Measurements from ENCODE around the gene CLMP.

CLMP gene

DNA sequence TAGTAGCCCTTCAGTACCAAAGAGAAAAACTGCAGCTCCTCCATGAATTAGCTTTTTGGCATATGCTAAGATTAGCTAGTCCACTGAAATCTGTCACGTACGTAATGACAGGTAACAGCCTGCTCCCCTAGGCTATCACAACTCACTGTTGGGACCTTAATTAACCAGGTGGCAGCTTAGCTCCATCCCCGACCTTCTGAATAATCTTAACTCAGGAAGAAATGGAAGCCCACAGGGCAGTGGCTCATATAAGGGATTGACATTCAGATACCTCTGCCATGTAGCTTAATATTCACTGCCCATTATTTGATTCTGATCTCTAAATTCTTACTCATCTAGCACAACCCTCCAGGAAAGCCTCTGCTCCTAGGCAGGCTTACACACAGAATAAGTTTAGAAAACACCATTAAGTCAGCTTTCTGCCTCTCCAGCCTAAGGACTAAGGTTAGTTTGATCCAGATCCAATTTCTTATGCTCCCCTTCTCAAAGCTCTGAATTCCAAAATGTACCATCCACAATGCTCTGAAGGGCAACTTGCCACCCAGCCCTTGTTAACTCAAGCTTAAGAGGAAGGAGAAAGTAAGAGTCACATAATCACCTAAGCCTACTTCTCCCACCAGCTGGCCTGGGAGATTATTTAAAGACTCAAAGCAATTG, 138.1 kb downstream of the CLMP start:
- H3K36me3 Mint-ChIP-seq: peaks cover 60% of the 10 kb centered on the region
- no peaks in the 10 kb centered on the region for H3K9me3 Mint-ChIP-seq
- DNase-seq (ENCODE audit: low spot score in 2 of 2) (no peak), ATAC-seq (ENCODE audit: low read depth) (no peak)
- H3K27me3 Mint-ChIP-seq: no peaks in the 10 kb centered on the region
- peaks cover 60% of the 10 kb centered on the region for H3K4me1 Mint-ChIP-seq
- H3K27ac Mint-ChIP-seq: peak overlapping the region; percentile 85
- H3K4me3 Mint-ChIP-seq: peak overlapping the region; percentile 11

DNA sequence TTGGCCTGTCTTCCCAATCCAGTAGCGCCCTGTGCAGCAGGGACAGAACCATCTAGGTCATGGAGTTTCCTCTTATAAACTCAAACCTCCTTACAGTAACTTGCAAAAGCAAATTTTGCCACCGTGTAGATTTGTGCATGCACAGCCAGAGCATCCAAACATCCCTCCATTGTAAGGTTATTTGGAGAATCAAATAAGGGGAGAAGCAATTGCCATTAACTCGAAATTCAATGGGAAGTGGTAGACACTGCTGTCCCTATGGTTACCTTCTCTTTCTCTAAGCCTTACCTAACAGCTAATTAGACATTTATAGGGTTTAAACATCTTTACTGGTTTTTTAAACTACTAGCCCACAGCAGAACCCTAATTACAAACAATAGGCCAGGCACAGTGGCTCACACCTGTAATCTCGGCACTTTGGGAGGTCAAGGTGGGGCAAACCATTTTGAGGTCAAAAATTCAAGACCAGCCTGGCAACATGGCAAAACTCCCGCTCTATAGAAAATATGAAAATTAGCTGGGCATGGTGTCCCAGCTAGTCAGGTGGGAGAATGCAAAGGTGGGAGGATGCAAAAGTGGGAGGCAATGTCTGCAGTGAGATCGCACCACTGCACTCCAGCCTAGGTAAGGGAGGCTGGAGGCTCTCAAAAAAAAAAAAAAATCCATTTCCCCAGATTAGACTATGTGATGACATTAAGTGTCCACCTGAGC, 139.7 kb downstream of the CLMP start:
- Mint-ChIP-seq H3K4me3 (peak overlapping the region; percentile 37), H3K36me3 (peaks cover 50% of the 10 kb centered on the region), H3K27ac (peak overlapping the region; percentile 85), H3K27me3 (no peaks in the 10 kb centered on the region), H3K9me3 (no peaks in the 10 kb centered on the region), H3K4me1 (peaks cover 51% of the 10 kb centered on the region)
- no peak for DNase-seq (ENCODE audit: low spot score in 2 of 2)
- no peak for ATAC-seq (ENCODE audit: low read depth)

DNA sequence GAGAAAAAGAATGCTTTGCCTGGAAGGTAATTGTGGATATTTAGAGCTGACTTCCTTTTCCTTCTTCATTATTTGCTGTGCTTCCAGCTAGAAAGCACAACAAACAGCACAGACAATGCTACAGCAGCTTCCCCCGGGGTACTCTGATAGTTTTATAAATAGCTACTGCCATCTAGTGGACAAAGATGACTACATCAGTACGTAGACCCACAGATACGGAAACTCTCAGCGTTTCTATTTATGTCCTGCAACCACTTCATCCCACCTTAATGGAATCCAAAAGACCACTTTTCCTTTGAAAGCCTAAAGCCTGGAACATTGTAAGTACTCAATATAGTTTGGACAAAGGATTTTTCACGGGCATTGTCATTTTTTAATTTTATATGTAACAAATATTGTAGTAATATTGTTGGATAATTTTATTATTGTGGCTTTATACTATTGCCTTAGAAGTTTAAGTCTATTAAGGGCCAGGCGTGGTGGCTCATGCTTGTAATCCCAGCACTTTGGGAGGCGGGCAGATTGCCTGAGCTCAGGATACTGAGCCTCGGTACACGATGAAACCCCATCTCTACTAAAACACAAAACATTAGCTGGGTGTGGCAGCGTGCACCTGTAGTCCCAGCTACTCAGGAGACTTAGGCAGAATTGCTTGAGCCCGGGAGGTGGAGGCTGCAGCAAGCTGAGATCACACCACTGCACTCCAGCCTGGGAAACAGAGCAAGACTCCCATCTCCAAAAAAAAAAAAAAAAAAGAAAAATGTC, 140.6 kb downstream of the CLMP start:
- Mint-ChIP-seq H3K27me3 (no peaks in the 10 kb centered on the region), H3K27ac (peak overlapping the region; percentile 17), H3K4me3 (no peak overlapping the region), H3K36me3 (peaks cover 42% of the 10 kb centered on the region), H3K4me1 (peaks cover 45% of the 10 kb centered on the region), H3K9me3 (no peaks in the 10 kb centered on the region)
- DNase-seq (ENCODE audit: low spot score in 2 of 2): peak in 1 of 2 donors; percentile 60
- ATAC-seq (ENCODE audit: low read depth): peak; percentile 94

DNA sequence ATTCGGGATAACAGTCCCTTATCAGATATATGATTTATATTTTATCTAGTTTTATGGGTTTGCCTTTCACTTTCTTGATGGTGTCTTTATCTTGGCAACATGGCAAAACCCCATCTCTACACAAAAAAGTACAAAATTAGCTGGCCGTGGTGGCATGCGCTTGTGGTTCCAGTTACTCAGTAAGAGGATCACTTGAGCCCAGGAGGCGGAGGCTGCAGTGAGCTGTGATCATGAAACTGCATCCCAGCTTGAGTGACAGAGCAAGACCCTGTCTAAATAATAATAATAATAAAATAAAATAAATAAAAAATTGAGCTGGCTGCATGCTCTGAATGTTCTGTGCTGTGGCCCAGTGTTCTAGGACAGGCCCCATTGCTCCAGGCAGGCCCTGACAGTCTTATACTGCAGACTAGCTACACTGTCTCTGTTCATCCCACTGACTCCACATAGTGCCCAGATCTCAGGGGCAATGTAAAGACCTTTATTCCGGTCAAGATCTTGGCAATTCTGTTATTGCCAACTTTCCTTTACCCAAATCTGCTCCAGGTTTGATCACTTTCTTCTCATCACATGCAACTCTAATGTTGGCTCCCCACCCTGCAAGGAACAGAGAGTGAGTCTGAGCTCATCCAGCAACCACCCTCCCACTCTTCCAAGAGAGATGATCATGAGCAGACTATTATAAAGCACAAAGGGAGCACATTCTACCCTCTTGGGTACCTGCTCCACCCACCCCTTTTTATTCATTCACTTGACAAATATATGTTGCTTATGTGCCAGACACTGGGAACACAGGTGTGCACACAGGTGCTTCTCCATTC, 141.9 kb downstream of the CLMP start:
- Mint-ChIP-seq H3K4me1 (peaks cover 32% of the 10 kb centered on the region), H3K4me3 (no peak overlapping the region), H3K36me3 (peaks cover 28% of the 10 kb centered on the region), H3K27me3 (no peaks in the 10 kb centered on the region), H3K27ac (no peak overlapping the region), H3K9me3 (no peaks in the 10 kb centered on the region)
- no peak for ATAC-seq (ENCODE audit: low read depth)
- DNase-seq (ENCODE audit: low spot score in 2 of 2): no peak

DNA sequence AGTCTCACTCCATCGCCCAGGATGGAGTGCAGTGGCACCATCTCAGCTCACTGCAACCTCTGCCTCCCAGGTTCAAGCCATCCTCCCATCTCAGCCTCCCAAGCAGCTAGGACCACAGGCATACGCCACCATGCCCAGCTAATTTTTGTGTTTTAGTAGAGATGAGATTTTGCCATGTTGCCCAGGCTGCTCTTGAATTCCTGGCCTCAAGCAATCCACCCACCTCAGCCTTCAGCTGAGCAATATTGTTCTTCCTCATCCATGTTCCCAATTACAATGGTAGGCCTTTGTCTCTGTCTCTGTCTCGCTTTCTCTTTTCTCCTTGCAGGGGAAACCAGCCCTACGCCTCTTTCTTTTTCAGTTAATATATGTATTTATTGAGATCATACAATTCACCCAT, 143.4 kb downstream of the CLMP start:
- Mint-ChIP-seq H3K4me3 (no peak overlapping the region), H3K27ac (no peak overlapping the region), H3K36me3 (peaks cover 15% of the 10 kb centered on the region), H3K4me1 (peaks cover 21% of the 10 kb centered on the region), H3K27me3 (no peaks in the 10 kb centered on the region), H3K9me3 (no peaks in the 10 kb centered on the region)
- DNase-seq (ENCODE audit: low spot score in 2 of 2) (no peak), ATAC-seq (ENCODE audit: low read depth) (no peak)

DNA sequence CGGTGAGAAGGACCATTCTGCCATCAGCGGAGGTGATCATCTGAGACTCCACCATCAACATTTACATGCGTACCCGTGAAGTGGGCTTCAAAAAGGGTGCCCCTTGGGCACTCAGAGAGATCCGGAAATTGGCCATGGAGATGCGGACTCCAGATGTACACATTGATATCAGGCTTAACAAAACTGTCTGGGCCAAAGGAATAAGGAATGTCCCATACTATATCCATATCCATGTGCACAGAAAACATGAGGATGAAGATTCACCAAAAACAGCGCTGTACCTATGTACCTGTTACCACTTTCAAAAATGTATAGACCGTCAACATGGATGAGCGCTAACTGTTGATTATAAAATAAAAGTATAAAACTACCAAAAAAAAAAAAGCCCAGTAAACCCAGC, 143.9 kb downstream of the CLMP start:
- ATAC-seq (ENCODE audit: low read depth) (no peak), DNase-seq (ENCODE audit: low spot score in 2 of 2) (no peak)
- H3K4me3 Mint-ChIP-seq: no peak overlapping the region
- H3K36me3 Mint-ChIP-seq: peaks cover 12% of the 10 kb centered on the region
- H3K27ac Mint-ChIP-seq: no peak overlapping the region
- peaks cover 16% of the 10 kb centered on the region for H3K4me1 Mint-ChIP-seq
- no peaks in the 10 kb centered on the region for H3K9me3 Mint-ChIP-seq
- no peaks in the 10 kb centered on the region for H3K27me3 Mint-ChIP-seq

DNA sequence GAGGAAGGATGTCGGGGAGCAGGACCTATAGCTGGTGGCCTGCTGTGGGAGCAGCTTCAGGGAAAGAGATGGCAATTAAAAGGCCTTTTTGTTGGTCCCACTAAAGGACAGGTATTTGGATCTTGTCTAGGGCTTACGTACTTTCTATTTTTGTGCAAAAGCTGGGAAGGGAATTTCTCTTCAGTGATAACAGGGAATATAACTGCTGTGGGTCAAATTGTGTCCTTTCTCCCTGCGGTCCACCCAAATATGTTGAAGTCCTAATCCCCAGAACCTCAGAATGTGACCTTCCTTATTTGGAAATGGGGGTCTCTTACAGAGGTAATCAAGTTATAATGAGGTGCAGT, 147.1 kb downstream of the CLMP start:
- ATAC-seq (ENCODE audit: low read depth) (no peak), DNase-seq (ENCODE audit: low spot score in 2 of 2) (no peak)
- Mint-ChIP-seq H3K36me3 (peaks cover 4% of the 10 kb centered on the region), H3K9me3 (no peaks in the 10 kb centered on the region), H3K4me3 (no peak overlapping the region), H3K4me1 (no peaks in the 10 kb centered on the region), H3K27ac (peak overlapping the region; percentile 21), H3K27me3 (no peaks in the 10 kb centered on the region)

DNA sequence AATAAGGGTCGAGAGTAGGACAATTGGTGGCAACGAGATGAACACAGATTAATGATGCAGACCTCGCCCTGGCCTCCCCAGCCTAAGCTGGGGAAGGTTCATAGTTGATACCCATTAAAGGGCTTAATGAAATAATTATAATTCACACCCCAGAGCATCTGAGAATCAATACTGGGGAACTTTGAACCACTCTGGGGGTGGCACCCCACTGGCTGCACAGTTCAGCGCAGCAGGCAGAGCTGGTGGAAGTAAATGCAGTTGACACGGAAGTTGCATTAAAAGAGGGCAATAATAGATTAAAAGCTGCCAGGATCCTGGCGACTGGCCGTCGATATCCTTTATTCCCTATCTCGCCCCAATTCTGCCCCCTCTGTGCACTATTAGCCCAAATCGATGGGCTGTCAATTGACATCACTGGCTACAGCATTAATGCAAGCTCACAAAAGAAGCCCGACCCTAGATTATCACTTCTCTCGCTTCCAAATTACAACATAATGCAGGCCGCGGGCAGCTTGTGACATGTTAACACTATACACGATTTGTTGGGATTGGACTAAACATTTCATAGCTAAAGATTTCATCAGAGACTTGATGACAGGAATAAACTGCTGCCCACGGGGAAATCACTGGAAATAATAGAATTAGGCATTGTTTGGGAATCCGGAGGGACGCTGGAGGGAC, 147.6 kb downstream of the CLMP start:
- Mint-ChIP-seq H3K4me1 (no peaks in the 10 kb centered on the region), H3K27me3 (no peaks in the 10 kb centered on the region), H3K36me3 (peaks cover 4% of the 10 kb centered on the region), H3K4me3 (no peak overlapping the region), H3K9me3 (no peaks in the 10 kb centered on the region), H3K27ac (no peak overlapping the region)
- no peak for DNase-seq (ENCODE audit: low spot score in 2 of 2)
- ATAC-seq (ENCODE audit: low read depth): no peak

DNA sequence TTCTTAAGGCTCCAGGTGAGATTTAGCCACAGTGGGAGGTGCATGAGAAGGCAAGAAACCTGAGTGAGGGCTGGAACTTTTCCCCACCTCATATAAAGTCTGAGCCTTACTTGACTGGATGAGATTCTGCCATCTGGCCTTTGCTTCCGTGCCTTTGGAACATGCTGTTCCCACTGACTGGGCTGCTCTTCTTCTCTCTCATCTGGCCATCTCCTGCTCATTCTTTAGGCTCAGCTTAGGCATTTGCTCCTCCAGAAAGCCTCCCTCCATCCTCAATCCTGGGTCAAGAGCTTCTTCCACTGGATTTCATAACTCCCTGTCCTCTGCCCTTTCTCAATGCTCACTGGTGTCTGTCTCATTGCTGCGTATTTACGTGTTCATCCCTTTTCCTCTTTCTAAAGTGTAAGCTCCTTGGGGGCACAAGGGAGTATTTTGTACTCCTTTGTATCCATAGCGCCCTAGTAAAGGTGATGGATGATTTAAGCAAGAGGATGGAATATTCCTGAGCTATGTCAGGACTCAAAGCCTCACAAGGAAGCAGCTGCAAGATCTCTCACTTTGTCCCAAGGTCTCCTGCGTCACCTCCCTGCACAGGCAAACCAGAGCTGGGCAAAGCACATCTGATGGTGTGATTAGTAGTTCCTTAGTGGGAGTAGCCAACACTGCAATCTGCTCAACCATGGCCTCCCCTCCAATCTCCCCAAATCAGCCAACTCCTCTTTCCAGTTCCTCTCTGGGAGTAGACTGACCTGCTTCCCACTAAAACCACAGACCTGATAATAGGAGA, 148.4 kb downstream of the CLMP start:
- no peaks in the 10 kb centered on the region for H3K4me1 Mint-ChIP-seq
- no peaks in the 10 kb centered on the region for H3K36me3 Mint-ChIP-seq
- no peaks in the 10 kb centered on the region for H3K27me3 Mint-ChIP-seq
- no peak overlapping the region for H3K27ac Mint-ChIP-seq
- DNase-seq (ENCODE audit: low spot score in 2 of 2) (no peak), ATAC-seq (ENCODE audit: low read depth) (no peak)
- no peak overlapping the region for H3K4me3 Mint-ChIP-seq
- H3K9me3 Mint-ChIP-seq: no peaks in the 10 kb centered on the region

DNA sequence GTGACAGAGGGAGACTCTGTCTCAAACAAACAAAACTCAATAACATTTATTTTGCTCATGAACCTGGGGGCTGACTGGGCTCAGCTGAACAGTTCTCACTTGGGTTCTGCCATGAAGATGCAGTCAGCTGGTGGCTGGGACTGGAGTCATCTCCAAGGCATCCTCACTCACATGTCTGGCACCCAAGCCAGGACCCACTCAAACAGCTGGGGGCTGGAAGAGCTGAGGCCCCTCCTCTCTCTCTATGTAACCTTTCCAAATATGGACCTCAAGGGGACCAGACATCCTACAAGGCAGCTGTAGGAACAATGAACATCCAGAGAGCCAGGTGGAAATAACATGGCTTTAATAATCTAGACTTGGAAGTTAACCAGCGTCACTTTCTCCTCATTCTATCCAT, 149.9 kb downstream of the CLMP start:
- Mint-ChIP-seq H3K9me3 (no peaks in the 10 kb centered on the region), H3K4me3 (no peak overlapping the region), H3K27me3 (no peaks in the 10 kb centered on the region), H3K4me1 (no peaks in the 10 kb centered on the region), H3K27ac (no peak overlapping the region), H3K36me3 (no peaks in the 10 kb centered on the region)
- DNase-seq (ENCODE audit: low spot score in 2 of 2) (no peak), ATAC-seq (ENCODE audit: low read depth) (no peak)

DNA sequence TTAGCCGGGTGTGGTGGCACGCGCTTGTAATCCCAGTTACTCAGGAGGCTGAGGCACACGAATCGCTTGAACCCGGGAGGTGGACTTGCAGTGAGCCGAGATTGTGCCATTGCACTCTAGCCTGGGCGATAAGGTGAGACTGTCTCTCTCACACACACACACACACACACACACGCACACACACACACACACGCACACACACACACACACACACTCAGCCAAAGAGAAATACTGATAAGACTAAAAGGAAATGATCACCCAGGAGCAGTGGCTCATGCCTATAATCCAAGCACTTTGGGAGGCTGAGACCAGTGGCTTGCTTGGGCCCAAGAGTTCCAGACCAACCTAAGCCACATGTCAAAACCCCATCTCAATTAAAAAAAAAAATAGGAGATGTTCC, 153.9 kb downstream of the CLMP start:
- H3K9me3 Mint-ChIP-seq: no peaks in the 10 kb centered on the region

DNA sequence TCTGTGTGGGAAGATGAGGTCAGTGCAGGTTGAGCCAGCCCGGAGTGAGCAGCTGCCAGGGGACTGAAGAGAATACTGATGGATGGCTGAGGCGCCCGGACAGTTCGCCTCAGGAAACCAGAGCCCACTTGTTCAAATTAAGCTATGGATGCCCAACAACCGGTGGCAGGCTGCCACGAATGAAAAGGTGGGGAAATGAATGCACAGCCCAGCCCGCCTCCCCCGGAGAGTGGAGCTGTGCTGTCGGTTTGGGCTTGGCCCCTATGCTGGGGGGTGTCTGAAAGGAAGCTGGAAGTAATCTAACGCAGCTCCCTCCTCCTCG, 155.0 kb downstream of the CLMP start:
- Mint-ChIP-seq H3K27me3 (peaks cover 2% of the 10 kb centered on the region), H3K4me1 (no peaks in the 10 kb centered on the region), H3K36me3 (no peaks in the 10 kb centered on the region), H3K9me3 (no peaks in the 10 kb centered on the region), H3K4me3 (no peak overlapping the region), H3K27ac (no peak overlapping the region)
- ATAC-seq (ENCODE audit: low read depth) (no peak), DNase-seq (ENCODE audit: low spot score in 2 of 2) (no peak)

More for the DNA sequence above, 153.9 kb downstream of the CLMP start:
- no peaks in the 10 kb centered on the region for H3K4me1 Mint-ChIP-seq
- ATAC-seq (ENCODE audit: low read depth) (no peak), DNase-seq (ENCODE audit: low spot score in 2 of 2) (no peak)
- H3K36me3 Mint-ChIP-seq: no peaks in the 10 kb centered on the region
- H3K27ac Mint-ChIP-seq: no peak overlapping the region
- peaks cover 2% of the 10 kb centered on the region for H3K27me3 Mint-ChIP-seq
- H3K4me3 Mint-ChIP-seq: no peak overlapping the region

DNA sequence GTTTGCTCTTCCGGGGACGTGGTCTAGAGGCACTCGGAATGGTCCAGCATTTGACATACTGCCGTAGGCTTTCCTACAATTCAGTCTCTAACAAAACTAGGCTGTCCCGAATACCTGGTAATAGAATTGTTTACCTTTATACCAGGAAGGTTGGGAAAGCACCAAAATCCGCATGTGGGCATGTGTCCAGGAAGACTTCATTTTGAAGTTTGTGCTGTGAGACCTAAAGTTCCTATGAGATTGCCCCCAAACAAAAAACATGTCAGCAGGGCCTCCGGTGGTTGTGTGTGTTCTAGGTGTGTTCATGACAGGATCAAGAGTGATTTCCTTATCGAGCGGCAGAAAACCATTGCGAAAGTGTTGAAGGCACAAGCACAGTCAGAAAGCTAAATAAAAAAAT, 159.2 kb downstream of the CLMP start:
- ATAC-seq (ENCODE audit: low read depth) (no peak), DNase-seq (ENCODE audit: low spot score in 2 of 2) (no peak)
- no peaks in the 10 kb centered on the region for H3K36me3 Mint-ChIP-seq
- no peaks in the 10 kb centered on the region for H3K4me1 Mint-ChIP-seq
- peaks cover 2% of the 10 kb centered on the region for H3K27me3 Mint-ChIP-seq
- no peaks in the 10 kb centered on the region for H3K9me3 Mint-ChIP-seq
- no peak overlapping the region for H3K27ac Mint-ChIP-seq
- no peak overlapping the region for H3K4me3 Mint-ChIP-seq
